ENCODE data around the gene MEAK7.
A peak's percentile ranks its signal among the peaks of the same experiment; 100 is the strongest.

Gene MEAK7, protein sequence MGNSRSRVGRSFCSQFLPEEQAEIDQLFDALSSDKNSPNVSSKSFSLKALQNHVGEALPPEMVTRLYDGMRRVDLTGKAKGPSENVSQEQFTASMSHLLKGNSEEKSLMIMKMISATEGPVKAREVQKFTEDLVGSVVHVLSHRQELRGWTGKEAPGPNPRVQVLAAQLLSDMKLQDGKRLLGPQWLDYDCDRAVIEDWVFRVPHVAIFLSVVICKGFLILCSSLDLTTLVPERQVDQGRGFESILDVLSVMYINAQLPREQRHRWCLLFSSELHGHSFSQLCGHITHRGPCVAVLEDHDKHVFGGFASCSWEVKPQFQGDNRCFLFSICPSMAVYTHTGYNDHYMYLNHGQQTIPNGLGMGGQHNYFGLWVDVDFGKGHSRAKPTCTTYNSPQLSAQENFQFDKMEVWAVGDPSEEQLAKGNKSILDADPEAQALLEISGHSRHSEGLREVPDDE

DNA sequence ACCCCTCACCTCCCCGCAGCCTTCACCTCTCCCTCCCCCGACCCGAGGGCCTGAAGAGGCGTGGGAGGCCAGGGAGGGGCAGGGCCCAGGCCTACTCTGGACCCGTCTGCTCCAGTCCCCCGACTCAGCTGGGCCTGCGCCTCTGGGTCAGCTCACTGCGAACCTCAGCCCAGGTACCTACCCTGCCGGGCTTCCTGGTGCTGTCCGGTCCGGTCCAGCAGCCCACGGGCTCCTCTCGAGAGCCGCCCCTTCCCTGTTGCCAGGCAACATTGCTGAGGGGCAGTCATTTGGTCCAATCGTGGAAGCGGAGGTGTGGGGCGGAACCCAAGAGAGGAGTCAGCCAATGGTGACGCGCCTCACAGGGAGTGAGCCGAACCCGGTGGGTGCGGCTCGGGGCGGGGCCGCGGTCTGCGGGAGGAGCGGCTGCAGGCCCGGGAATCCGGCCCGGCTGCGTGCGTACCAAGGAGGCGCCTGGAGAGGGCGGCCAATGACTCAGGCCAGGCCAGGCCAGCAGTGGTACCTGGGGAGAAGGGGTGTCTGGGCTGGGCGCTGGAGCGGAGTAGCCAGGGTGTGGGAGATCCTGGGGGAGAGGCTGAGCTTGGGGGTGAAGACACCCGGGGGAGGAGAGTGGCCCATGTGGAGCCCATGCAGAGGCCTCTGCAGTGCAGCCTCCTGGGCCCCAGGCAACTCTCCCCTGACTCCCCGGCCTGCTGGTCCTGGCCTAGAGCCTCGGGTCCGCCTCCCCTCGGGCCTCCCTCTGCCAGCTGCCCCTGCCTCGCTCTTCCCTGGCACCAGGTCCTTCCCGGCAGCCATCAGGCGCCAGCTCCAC, at the start of gene MEAK7:
TSS of gene MEAK7 (minus strand) at position 240 of the 829 bp plus-strand sequence. CDS start 6,573 bp downstream, outside the sequence.
- peak; percentile 96 to 98 for DNase-seq

DNA sequence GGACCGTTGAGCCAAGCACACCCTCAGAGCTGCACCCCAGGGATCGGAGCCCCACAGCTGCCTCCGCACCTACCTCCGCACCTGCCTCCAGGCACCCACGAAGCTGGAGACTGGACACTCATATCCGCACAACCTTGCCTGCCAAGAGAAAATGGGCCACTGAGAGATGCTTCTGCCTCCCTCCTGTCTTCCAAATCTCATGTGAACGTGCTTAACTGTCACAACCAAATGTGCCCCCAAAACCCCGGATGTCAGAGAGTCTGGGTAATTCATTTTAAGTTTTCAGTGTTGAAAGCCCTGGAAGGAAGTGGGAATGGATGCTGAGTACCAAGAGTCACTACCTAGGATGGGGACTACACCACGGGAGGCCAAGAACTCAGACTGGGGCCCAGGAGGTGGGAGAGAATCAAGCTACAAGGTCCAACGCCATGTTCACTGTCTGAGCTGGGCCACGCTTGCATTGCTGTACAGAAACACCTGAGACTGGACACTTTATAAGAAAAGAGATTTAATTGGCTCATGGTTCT, 49.5 kb upstream of the MEAK7 start:
- DNase-seq = peak in 1 of 2 experiments; percentile 17

DNA sequence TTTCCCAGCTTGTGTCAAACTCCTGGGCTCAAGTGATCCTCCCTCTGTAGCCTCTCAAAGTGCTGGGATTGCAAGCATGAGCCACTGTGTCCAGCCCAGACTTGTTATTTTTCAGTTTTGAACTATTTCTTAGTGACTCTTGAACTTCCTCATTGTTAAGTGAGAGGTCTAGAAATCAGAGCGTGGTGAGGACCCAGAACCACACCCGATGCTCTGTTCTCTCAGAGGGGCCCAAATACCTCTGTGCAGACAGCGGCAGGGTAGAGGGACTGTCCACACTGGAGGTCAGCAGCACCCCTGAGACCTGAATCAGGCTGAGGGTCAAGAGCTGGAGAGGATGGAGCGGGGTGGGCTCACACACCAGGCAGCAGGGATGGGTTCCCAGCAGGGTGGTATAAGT, 47.7 kb upstream of the MEAK7 start:
- no peak for DNase-seq

DNA sequence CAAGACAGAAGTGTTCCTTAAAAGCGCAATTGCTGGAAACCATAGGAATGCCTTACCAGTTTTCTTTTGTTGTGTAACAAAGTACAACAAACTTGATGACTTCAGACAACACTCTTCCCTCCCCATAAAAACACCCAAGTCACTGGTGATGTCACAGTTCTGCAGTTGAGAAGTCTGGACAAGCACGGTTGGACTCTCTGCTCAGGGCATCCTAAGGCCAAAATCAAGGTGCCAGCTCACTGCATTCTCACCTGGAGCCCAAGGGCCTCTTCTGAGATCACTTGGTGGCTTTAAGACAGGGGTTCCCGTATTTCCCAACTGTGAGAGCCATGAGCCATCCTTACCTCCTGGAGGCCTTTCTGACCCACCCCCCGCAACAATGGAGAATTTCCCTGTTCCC, 45.6 kb upstream of the MEAK7 start:
- DNase-seq = no peak

DNA sequence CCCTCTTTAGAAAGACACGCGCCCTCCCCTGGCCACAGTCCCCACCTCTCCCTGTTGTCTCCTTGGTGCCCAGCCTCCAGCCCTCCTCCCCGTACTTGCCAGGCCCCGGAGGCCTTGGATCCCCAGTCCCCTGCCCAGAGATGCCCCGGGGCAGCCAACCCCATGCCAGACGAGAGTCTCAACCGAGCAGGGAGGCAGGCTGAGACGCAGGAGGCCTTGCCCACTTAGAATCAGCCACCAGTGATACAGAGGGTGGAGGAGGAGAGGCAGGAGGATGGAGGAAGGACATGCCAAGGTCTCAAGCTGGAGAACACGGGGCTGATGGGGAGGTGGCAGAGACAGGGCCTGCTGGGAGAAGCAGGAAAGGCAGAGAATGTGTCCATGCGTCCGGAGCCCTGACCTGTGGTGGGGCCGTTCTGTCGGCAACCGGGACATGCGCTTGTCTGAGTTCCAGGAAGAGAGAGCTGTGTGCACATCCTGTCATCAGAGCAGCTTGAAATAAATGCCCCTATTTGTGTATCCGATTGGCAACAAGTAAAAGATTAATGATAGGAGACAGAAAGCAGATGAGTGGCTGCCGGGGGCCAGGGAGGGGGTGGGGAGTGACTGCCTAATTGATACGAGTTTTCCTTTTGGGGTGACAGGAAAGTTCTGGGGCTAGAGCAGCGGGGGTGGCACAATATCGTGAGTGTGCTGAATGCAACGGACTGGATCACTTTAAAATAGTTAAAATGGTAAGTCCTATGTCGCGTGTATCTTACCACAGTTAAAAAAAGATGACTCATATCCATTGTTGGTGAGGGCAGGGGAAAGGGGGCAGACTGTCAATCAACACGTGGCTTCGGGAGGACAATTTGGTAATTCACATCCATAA, 44.7 kb upstream of the MEAK7 start:
- peak; percentile 46 to 70 for DNase-seq

DNA sequence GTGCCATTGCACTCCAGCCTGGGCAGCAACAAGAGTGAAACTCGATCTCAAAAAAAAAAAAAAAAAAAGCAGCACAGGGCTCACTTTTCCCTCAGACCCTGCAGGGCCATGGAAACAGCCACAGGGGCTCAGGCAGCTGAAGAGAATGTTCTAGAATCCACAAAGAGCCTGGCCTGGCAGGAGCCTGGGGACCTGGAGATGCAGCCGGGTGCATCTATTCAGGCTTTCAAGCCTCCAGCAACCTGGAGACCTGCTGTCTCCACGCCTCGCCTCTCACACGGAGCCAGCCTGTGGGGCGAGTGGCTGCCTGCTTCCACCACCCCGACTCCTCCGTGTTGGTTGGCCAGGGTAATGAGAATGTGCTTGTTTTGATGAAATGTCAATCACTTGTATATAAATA, 44.0 kb upstream of the MEAK7 start:
- DNase-seq = no peak

DNA sequence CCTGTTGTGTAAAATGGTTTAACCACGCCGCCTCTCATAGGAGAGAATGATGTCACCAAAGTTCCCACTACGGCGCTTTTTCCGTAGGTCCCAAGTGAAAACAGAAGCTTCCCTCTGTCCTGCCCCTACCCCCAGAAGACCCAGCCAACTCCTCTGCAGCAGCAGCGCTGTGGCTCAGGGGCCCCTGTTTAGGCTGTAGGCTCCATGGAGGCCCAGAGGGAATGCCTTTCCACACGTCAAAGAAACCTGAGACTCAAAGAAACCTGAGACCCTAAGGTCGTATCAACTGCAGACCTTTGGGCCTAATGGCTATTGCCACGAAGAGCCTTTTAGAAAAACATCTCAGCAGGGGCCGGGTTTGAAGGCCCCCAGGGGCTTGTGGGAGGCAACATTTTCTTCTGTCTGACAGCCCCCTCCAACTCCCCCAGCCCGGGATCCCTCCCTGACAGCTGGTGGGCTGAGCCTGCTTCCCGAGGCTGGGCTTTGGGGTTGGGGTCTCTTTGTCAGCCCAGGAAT, 43.1 kb upstream of the MEAK7 start:
- DNase-seq = peak; percentile 29 to 41

DNA sequence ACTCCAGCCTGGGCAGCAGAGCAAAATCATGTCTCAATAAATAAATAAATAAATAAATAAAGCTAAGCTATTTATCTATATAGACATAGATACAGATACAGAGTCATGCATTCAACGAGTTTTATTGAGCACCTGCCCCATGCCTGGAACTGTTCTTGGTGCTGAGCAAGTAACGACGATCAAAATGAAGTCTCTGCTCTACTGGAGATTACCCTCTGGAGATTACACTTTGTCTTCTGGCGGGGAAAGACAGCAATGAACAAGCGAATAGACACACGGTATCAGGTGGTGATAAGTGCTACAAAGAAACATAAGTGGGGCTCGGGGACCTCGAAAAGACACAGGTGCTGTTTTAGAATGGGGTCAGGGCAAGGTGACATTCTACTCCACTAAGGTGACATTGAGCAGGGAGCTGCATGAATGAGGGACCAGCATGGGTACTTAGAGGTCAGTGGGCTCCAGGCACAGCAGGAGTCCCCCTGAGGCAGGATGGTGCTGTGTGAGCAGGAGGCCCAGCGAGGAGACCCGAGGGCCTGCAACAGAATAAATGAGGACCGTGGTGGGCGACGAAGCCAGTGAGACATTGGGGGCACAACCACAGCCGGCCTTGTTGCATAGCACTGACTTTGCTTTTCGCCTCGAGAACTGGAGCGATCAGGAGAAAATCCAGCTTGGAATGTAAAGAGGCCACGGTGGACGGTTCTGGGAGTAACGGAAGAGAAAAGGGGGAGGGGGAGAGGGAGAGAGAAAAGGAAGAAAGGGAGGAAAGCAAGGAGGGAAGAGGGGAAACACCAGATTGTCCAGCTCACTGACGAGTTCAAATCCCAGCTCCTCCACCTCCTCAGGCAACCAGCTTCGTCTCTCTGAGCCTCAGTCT, 42.4 kb upstream of the MEAK7 start:
- DNase-seq = no peak

DNA sequence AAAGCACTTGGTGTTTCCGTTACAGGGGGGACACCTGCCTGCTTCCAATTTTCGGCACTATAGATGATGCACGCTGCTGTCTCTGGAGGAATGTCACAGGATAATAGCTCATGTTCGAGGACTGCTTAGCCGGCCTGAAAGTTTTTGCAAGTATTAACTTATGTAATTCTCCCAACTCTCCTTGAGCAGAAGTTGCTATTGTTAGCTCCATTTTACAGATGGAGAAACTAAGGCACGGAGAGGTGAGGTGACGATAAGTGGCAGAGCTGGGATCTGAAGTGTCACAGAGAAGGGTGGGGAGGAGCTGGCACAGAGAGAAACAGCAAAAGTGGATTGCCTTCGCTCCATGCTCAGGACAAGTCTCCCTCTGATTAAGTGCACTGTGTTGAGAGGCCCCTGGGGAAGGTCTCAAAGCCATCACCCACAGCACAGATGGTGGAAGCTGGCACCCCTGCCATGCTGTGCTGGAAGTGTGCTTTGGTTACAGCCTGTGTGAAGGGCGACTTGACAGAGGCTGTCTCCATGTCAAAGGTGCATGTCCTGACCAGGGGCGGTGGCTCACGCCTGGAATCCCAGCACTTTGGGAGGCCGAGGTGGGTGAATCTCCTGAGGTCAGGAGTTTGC, 40.8 kb upstream of the MEAK7 start:
- no peak for DNase-seq

DNA sequence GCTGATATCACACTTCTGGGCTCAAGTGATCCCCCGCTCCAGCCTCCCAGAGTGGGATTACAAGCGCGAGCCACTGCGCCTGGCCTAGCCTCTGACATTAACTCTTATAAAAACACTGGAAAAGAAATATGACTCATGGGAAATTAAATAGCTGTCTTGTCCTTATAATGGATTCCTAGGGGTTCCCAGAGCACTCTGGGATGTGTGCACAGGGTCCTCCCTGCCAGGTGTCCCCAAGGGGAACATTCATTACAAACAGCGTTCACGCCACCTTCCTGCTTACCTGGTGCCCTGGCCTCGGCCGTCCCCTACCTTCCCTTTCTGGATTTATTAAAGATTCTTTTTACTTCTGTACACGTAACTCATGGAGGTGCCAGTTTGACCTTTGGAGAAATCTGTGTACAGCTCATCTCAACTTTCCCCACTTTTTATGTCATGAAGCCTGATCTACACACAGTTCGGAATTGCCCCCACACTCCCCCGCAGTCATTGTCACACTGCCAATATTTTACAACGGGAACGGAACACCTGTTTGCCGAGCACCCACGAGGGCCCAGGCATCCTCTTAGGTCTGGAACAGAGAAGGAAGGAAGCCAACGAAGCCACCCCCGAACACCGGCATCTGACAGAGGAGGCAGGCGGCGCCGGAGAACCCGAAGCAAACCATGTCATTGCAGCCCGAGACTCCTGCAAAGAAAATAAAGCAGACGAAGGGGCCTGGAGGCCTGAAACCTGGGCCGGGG, 39.7 kb upstream of the MEAK7 start:
- peak; percentile 31 to 79 for DNase-seq

DNA sequence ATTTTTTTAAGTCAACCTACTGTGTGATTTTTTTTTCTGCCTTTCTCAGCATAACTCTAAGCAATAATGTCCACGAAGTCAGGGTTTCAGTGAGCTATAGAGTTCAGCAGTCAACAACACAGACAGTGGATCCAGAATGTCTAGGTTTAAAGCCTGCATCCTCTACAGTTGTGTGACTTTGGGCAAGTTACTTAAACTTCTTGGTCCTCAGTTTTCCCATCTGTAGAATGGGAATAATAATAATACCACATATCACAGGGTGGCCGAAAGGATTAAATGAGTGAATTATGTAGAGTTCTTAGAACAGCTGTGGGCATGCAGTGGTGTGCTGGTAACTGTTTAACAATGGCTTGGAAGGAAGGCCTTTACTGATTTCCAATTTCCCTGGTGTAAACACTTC, 38.8 kb upstream of the MEAK7 start:
- DNase-seq = no peak

DNA sequence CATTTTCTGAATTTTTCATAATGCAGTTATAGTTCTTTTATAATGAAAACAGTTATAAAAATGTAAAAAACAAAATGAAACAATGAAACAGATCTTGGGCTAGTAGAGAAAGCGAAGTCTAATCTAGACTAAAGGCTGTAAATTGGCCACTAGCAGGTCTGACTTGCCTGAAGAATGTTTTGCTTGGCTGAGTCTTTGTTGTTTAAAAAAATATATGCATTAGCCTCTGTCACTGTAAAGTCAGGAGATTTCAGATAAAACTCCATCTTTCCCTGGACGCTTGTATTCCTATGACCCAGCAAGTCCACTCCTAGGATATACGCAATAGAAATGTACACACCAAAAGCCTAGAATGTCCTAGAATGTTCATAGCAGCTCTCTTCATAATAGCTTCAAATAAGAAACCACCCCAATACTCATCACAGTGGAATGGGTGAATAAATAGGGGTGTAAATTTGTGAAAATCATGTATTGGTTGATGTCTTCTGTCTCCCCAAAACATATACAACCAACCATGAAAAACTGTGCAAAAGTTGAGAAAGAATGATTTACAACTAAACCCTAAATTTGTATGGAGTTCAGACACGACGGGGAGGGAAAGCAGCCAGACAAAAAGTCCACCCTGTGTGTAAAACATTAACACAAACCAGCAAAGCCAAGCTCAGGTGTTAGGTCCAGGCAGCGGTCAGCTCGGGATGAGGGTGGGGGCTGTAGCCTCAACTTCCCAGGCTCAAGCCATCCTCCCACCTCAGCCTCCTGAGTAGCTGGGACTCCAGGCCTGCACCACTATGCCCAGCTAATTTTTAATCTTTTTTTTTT, 37.7 kb upstream of the MEAK7 start:
- no peak for DNase-seq

DNA sequence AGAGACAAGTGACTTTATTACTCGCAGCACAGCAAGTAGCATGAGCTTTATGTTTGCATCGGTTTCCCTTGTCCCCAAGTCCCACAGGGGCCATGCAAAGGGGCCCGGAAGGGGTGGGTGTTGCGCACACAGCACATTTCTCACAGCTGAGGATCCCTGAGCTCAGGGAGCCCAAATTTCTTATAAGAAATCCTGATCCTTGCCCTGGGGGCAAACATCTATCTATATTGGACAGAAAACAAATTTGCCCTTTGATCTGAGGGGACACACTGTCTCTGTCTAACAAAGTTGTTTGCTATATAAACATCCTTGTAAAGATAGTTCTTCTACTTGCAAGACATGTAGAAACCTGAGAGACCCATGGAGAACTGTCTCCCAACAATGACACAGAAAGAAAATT, 35.7 kb upstream of the MEAK7 start:
- DNase-seq = no peak

DNA sequence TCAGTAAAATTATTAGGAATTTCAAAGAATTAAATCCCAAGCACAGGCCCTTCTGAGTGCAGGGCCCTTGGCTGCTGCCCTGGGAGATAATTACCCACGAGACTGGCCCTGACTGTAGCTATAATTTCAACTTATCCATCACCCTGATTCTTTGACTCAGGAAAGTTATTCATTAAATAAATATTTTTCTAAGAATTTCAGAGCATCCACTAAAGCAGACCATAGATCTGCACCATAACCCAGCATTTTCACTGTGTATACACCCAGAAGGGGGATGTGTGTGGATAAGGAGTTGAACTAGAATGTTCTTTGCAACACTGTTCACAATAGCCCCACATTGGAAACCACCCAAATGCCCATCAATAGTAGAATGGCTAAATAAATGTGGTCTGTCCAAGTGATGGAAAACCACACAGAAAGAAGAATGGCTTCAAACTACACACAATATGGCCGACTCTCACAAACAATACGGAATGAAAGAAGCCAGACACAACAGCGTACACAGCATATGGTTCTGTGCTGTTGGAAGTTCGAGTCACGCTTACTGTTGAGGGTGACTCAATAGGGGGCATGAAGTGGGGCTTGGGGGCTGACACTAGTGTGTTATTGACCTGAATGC, 33.9 kb upstream of the MEAK7 start:
- no peak for DNase-seq

DNA sequence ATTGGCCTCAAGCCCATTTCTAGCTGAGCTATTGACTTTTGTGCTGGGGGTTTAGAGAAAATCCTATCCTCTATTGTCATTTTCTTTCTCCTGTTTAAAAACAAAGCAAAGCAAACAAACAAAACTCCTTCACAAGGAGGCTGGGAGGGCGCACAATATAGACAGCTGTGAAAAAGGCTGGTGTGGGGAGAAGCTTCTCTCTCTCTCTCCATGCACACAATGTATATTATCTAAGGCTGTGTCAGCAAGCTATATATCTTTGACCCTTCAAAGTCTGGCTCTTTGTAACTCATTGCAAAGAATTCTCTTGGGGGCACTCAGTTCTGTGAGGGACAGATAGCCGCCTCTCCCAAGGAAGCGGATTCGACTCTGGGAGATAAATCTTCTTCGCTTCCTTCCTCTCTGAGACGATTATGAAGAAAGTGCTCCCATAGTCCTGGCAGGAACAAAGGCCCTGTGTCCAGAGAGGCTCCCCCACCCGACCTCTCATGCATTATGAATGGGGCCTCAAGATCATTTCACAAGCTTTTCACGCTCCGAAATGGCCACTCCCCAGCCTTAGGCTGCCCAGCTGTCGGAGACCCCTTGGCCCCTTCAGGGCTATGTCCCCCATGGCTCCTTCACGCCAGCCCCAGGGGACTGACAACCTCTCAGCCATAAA, 33.2 kb upstream of the MEAK7 start:
- DNase-seq = no peak

DNA sequence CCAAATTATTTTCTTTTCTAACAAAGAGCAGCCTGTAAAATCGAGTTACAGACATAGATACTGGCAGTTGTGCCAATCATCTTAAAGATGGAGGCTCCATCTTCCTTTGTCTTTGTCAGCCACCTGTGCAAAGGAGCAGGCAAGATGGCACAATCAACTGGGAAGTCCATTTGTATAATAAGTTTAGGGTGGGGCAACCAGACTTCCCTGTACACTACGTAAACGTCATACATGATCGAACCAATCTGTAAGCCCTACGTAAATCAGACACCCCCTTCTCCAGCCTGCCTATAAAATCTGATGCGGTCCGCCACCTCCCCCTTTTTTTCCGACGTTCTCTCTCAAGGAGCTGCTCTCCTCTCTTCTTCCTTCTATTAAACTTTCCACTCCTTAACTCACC, 31.4 kb upstream of the MEAK7 start:
- DNase-seq = no peak

DNA sequence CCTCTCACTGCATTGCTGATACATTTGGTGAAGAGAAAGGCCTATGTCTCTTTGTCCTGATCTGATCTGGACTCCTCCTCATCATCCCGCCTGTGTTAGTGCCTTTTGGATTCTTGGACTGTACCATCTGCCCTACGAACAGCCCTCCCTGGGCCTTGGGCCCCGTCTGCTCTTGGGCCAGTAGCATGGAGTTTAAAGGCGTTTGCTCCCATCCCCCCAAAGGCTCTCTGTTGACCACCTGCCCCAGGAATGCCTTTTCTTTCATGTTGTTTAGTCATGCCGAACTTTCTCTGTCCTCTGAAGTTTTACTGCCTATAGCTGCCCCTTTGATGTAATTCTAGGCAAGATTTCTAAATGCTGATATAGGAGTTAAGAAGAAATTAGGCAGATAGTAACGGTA, 30.9 kb upstream of the MEAK7 start:
- DNase-seq = no peak

DNA sequence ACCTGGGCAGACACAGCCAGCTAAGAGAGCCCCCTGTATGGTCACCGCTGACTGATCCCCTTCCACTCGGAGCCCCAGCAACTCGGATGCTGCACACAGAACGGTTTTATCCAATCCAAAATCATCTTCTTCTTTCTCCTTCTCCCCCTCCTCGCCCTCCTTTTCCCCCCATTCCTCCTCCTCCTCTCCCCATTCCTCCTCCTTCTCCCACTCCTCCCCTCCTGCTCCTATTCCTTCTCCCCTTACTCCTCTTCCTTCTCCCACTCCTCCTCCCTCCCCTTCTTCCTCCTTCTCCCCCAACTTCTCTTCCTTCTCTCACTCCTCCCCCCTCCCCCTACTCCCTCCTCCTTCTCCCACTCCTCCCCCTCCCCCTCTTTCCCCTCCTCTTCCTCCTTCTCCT, 30.4 kb upstream of the MEAK7 start:
- DNase-seq = no peak

Measured in stimulated activated CD4-positive, alpha-beta T cell treated with anti-CD3 and anti-CD28 coated beads, Interleukin-4, amount 100 ng/mL, for 4 hours (primary cell).